CD4-positive, alpha-beta T cell treated with Interleukin-15 for 4 hours (primary cell): ENCODE measurements around the gene ANKRD65.
"Not testable (repeated sequence)": the region's sequence is repeated elsewhere in the genome, so short reads cannot be mapped to it uniquely, and the experiment has no call there.

Source experiments
- DNase-seq: peaks from one replicate; pipeline ENCODE4 v3.0.0-alpha.2; 2020; ENCODE audit warnings: low spot score

Gene ANKRD65

DNA sequence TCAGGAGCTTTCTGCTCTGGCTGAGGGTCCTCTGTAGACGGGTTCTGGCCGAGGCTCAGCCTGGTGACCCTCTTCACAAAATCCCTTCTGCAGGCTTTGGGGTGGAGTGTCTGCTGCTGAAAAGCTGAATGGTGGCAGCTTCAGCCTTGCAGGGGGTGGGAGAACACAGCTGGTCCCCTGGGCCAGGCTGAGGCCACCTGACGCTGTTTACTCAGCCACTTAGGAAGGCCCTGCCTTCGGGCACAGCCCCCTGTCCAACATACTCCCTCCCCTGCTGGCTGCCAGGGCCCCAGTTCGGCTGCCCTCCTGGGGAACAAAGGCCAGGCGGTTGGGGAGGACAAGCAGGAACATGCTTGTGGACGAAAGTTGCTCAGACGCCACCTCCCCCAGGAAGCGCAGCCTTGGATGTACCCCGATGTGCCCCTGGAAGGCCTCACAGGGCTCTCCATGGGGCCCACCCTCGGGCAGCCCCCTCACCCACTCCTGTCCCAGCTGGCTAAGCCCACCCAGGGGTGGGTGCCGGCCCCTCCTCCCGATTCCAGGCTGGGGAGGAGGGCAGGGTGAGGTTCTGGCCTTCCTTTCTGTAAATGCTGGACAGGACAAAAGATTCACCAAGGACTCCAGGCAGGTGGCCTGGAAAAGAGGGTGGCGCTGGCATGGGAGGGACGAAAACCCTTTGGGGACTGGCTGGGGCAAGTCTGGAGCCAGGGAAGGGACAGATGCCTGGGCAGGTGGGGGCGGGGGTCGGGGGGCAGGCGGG lies at the start of gene ANKRD65:
ANKRD65 (minus strand) TSS at position 130 of the 760 bp plus-strand sequence. CDS start 271 bp downstream, outside the sequence.
- DNase-seq, result no peak

DNA sequence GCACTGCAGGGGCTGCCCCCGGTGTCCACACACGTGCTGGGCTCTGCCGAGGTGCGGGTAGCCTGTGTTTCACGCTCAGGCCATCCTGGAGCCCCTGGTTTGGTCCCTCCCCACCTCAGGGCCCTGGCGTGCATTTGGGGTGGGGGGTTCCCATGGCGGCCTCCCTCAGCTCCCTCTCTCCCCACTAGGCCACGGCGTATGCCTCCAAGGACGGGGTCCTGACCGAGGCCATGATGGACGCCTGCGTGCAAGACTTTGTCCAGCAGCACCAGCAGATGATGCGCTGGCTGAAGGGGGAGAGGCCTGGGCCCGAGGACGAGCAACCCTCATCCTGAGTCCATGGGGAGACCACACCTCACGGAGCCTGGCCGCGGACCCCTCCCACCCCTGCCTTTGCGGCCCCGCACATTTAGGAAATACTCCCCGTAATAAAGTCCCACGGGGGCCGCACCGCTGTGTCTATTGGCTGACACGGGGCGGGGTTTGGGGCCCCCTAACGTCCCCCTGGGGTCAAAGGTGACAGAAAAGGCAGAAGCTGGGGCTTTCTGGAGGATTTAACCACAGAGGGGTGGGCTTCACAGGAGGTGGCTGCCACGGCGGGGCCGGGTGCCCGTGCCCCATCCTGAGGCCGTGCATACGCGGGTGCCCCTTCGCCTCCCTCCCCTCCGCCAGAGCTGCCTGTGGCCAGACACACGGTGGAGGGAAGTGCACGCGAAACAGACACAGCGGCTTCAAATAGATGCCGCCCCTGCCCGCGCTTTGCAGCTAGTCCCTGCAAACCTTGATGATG lies 47.3 kb upstream of the ANKRD65 start:
- DNase-seq, result not testable (repeated sequence)

DNA sequence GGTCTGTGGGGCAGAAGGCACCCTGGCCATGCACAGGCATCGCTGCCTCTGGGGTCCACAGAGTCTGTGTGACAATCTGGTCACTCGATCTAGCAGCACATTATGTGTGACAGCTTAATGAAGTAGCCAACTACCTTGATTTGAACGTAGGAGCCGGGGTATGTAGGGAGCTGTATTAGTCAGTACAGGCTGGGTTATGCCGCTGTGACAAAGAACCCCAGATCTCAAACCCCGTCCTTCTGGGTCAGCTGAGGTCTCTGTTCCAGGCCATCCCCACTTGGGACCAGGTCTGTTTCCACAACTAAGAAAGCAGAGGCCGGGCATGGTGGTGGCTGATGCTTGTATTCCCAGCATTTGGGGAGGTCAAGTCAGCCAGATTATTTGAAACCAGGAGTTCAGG lies 42.2 kb upstream of the ANKRD65 start:
- DNase-seq, result no peak

DNA sequence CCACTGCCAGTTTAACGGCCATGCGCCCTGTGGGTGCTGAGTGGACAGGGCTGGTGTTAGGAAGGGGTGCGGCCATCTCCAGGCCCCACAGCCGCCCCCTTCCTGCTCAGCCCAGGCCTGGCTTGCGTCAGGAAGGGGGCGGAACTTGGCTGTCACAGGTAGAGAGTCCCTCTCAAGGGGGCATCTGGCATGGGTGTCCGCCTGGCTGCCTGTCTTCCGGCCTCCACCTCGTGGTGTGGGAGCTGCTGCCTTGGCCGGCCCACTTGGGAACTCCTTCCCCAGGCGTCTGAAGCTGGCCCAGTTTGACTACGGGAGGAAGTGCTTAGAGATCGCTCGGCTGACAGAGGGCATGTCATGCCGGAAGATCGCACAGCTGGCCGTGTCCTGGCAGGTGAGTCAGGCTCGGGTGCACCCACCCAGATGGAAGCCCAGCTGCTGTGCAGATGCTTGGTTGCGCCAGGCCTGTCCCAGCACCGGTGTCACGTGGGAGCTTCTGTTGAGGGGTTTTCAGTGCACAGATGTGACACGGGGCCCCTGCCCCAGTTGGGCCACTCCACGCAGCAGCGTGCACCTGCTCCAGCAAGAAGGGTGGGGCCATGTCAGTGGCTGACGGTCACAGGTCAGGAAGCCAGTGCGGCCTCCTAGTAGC lies 41.4 kb upstream of the ANKRD65 start:
- DNase-seq, result peak; percentile 0

DNA sequence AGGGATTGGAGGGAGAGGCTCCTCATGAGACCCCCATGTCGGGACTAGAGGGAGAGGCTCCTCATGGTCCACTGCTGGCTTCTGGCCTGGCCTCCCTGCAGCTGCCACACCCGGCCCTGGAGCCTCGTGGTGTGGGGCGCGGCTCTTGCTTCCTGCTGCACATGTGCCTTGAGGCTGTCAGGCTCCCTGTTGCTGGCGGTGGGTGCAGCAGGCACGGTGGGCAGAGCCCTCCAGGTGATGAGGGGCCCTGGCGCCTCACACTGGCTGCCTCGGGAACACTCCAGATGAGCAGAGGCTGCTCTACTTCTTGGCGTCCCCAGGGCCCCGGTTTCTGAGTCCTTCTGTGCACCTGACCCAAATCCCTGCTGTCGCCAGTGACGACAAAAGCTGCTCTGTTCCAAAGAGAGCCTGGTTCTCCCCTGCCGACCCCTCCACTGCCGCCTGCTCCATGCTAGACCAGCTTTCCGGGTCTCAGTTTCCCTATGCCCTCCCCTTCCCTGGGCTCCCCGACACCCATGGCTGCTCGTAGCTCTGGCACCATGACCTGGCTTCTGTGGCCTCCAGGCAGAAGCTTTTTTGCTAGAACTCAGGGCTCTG lies 40.7 kb upstream of the ANKRD65 start:
- no peak for DNase-seq

DNA sequence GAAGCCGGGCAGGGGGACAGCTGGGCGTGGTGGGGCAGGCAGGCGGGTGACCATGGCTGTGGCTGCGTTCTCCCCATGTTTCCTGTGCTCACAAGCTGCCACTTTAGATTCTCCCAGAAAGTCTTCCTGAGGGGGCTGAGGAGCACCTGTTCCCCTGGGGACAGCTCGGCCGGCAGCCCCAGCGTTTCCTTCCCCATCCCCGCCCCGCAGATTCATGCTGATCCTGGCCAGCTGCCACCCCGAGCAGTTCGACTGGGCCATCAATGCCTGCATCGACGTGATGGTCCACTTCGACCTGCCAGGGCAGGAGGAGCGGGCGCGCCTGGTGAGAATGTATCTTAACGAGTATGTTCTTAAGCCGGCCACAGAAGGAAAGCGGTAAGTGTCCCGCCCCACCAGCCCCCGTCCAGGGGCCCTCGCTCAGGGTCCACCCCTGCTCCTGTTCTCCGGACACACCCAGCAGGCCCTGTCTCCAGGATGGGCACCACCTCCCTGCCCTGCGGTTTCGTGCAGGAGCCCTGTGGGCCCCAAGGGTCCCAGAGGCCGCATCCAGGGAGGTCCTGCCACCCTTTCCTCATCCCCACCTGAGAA lies 39.6 kb upstream of the ANKRD65 start:
- DNase-seq, result no peak

DNA sequence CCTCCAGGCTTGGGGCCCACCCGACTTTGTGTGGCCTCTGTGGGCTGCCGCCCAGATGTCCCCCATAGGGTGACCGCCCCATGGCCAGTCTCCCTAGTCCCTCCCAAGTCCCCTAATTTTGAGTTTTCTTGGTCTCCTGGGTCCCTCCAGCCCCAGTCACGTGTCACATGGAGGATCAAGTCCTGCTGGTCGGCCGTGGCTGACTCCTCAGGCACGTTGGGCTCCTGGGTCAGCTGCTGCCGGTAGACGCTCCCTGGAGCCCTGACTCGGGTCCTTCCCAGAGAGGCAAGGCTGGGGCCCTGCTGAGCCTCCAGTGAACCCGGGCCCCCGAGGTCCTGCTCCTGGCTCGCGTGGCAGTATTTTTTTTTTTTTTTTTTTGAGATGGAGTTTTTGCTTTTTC lies 38.6 kb upstream of the ANKRD65 start:
- not testable (repeated sequence) for DNase-seq

DNA sequence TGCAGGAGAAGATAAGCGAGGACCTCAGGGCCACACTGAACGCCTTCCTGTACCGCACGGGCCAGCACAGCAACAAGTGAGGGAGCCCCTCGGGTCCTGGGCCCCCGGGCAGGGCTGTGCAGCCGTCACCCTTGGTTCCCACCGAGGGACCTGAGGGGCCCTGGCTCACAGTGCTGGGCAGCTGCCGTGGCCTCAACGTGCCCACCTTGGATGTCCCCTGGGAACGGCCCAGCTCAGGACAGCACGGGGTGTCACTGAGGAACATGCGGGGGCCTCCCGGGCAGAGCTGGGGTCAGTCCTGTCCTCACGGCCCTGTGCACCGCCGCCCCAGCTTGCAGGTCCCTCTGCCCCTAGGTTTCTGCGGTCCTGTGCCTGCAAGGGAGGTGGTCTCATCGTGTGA lies 38.1 kb upstream of the ANKRD65 start:
- DNase-seq, result not testable (repeated sequence)

DNA sequence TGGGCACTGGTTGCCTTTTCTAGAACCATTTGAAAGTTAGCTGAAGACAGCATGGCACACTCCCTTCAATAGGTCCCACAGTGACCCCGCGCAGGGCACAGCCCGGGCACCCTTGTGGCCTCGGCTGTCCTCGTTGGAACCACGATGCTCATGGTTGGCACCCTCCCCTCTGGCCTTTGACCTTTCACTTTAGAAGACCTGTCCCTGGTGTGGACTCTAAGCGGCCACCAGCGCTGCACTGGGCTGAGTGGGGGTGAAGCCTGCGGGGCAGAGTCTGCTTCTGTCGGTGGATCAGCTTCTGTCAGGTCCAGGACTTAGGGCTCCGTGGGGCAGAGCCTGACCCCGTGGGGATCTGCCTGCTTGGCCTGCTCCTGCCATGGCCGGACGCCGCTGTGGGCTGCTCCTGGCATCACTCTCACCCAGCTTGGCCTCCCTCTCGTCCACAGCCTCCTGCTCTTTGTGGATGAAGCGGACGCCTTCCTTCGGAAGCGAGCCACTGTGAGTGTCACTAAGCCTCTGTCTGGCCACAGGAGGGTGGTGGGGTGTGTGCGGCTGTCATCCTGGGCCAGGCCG lies 35.7 kb upstream of the ANKRD65 start:
- DNase-seq, result not testable (repeated sequence)

DNA sequence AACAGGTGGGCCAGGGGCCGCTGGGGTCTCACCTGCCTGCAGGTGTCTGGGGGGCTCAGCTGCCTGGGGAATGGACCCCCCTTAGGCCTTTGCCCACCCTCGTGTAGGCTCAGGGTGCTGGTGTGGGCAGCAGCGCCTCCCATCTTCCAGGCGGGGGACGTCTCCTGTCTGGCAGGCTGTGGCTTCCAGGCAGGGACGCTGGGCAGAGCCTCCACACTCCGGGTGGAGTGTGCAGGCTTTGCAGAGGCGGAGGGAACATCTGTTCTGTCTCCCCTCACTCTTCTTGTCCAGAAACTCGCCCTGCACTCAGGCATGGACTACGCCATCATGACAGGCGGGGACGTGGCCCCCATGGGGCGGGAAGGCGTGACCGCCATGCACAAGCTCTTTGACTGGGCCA lies 34.9 kb upstream of the ANKRD65 start:
- not testable (repeated sequence) for DNase-seq

DNA sequence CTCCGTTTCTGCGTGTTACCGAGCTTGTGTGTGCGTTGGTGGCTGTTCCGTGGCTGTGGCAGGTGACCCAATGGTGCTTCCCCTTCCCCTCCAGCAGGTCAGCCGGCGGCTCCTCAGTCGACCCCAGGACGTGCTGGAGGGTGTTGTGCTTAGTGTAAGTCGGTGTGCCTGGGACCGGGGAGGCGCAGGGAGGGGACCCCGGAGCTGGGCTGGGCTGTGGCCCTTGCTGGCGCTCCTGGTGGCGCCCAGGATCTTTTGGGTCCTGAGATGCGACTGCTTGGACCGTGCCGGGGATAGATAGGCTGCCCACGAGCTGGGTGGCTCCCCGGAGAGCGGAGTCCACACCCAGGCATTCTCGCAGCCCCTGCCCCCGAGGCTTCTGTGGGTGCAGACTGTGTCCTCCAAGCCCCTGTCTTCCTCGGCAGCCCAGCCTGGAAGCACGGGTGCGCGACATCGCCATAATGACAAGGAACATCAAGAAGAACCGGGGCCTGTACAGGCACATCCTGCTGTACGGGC lies 34.3 kb upstream of the ANKRD65 start:
- DNase-seq, result no peak

DNA sequence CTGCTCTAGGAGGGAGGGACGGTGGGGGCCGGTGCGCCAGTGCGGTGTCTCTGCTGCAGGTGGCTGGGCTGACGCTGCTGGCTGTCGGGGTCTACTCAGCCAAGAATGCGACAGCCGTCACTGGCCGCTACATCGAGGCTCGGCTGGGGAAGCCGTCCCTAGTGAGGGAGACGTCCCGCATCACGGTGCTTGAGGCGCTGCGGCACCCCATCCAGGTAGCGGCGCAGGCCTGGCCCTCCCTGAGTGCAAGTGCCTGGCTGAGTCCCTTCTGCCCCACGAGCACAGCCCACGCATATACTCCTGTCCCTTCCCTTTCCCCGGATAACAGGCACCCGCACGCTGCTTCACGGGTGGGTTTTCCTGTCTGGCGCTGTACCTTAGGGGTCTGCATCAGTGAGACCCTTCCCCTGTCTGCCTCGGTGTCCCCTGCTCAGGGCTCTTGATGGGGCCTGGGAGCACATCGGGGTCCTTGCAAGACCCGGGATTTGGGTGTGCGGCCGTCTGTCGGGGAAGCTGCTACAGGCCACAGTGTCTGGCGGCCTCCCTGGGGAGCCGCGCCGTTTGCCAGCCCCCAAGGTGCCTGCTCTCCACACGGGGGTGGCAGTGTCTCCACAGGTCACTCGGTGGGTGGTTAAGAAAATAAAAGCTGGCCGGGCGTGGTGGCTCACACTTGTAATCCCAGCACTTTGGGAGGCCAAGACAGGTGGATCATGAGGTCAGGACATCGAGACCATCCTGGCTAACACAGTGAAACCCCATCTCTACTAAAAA lies 33.4 kb upstream of the ANKRD65 start:
- not testable (repeated sequence) for DNase-seq

DNA sequence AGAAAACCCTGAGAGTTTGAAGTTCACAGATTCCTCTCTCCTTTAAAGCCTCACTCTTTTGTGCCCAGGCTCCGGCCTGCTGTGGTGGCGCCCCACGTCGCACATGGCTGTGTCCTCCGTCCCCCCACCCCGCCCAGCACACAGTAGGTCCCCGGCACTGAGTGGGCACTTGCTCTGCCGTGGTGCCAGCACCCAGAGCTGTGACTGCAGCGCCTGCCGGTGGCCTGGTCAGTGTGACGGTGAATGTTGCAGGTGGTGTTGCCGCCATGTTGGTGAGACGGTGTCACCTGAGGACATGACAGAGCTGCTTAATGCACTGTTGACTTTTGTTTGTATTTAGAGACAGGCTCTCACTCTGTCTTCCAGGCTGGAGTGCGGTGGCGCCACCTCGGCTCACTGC lies 31.8 kb upstream of the ANKRD65 start:
- no peak for DNase-seq

DNA sequence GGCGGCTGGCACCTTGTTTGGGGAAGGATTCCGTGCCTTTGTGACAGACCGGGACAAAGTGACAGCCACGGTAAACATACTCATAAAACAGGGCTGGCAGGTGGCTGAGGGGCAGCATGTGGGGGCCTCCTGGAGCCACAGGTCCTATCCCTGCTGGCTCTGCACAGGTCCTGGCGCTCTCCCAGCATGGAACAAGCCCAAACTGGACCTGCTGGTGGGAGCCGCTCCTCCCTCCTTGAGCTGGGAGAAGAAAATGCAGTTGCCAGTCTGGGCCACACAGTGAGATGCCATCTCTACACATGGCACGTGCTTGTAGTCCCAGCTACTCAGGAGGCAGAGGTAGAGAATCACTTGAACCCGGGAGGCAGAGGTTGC lies 31.3 kb upstream of the ANKRD65 start:
- DNase-seq, result not testable (repeated sequence)

DNA sequence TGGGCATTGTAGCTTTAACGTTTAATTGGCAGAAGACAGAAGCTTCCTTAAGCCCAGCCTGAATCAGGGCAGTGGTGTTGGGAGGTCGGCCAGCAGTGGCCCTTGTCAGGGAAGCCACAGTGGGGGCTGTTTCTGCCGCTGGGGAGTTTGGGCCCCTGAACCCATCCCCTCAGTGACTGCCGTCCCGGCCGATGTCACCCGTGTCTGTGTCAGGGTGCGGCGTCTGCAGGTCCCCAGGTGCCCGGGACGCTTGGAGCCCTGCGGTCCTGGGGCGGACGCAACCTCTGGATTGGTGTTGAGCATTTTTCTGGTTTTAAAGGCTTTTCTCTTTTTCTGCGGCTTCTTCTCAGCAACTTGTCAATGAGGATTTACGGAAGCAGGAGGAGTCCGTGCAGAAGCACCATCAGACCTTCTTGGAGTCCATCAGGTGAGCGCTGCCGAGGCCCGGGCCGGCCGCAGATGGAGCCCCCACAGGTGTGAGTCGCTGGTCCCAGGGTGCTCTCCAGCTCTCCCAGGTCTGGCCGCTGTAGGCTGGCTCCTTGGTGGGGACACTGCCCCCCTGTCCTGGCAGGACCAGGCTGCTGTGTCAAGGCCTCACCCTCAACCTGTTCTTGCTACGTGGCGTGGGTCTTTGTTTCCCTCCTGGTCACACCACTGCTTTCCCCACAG lies 30.8 kb upstream of the ANKRD65 start:
- no peak for DNase-seq

DNA sequence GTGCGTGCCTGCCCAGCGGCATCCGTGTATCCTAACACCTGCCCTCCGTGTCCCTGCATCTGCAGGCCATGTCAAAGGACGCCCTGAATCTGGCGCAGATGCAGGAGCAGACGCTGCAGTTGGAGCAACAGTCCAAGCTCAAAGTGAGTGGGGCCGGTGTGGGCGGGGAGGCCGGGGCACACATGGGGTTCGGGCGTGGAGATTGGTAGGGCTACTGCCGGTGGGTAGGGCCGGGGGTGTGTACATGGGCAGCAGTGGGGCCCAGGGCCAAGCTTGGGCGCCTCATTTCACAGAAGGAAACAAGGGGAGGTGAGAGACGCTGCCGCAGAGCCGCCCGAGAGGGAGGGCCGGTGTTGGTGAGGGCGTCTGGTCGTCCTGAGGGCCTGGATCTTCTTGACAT lies 29.5 kb upstream of the ANKRD65 start:
- not testable (repeated sequence) for DNase-seq

DNA sequence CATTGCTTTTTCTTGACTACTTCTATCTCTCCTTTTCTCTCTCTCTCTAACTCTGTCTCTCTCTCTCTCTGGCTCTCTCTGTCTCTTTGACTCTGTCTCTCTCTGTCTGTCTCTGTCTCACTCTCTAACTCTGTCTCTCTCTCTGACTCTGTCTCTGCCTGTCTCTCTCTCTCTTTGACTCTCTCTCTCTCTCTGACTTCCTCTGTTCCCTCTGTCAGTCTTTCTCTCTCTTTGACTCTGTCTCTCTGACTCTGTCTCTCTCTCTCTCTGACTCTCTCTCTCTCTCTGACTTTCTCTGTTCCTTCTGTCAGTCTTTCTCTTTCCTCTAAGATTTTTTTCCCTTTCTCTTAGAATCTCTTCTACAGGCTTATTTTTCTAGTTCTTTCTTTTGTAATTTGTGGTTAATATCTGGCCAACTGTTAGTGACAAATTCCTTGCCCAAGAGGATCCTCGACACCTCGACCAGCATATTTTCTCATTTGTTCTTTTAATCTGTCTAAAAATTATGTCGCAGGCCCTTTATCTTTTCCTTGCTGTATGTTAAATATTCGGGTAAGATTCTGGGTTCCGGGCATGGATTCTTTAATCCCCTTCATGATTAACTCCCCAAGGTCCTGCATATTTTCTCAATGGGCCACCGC lies 28.1 kb upstream of the ANKRD65 start, which contains the start of gene ATAD3C:
ATAD3C (plus strand) TSS at position 591 of the 641 bp plus-strand sequence. CDS start 995 bp downstream, outside the sequence.
- DNase-seq, result no peak

DNA sequence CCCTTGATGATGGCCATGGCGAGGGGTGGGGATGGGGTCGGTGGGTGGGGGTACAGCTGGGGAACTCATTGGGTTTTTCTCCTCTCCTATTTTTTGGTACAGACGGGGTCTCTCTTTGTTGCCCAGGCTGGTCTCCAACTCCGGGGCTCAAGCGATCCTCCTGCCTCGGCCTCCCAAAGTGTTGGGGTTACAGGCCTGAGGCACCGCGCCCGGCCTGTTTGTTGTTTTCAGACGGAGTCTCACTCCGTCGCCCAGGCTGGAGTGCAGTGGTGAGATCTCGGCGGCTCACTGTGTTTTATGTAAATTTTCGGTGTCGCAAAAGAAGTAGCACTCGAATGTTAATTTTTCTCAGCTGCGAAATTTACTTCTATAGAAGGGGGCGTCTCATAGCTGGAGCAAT lies 25.6 kb upstream of the ANKRD65 start:
- not testable (repeated sequence) for DNase-seq

DNA sequence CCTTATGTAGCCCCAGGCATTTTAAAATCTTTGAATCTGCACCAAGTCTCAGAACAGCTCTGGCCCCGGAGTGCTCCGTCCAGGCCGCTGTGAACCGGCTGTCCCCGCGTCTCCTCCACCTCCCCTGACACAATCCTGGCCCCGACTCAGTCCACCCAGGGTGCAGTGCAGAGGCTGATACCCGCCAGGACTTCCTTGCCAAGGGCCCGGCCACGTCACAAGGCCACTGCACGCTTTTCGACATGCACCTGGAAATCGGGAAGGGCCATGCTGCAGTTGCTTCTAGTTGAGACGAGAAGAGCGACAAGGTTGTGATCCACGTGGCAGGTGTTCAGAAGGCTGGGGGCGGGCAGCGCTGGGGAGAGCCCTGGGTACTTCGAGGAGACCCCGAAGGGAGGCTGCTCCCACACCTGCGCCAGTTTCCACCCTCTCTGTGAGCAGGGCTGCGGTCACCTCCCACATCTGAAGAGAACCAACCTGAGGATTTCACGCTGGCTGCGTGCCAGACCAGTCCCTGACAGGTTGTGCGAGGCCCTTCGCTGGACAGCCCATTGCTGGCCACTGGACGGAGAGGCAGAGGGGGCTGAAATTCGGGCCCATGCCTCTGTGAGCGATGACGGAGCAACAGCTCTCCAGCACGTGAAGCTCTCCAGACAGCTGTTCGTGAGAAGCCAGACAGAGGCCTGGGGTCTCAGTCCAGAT lies 21.1 kb upstream of the ANKRD65 start:
- DNase-seq, result no peak
